Measurements from ENCODE around the gene PIAS4.

PIAS4 gene

GRCh38 chr19:3977242-3978143 lies 30.0 kb upstream of the PIAS4 start:
- DNase-seq (ENCODE audit: low spot score), result no peak

- DNase-seq (ENCODE audit: low spot score), result no peak
Observed at GRCh38 chr19:3978145-3978544, 29.4 kb upstream of the PIAS4 start.

GRCh38 chr19:3979289-3979673 lies 28.3 kb upstream of the PIAS4 start:
- no peak for DNase-seq (ENCODE audit: low spot score)

GRCh38 chr19:3979674-3980352 lies 27.7 kb upstream of the PIAS4 start:
- peak; percentile 0 for DNase-seq (ENCODE audit: low spot score)

- DNase-seq (ENCODE audit: low spot score), result no peak
Observed at GRCh38 chr19:3980353-3981251, 26.9 kb upstream of the PIAS4 start.

GRCh38 chr19:3981373-3981735 lies 26.2 kb upstream of the PIAS4 start:
- DNase-seq (ENCODE audit: low spot score), result no peak

GRCh38 chr19:3981736-3982681 lies 25.5 kb upstream of the PIAS4 start:
- DNase-seq (ENCODE audit: low spot score), result no peak

GRCh38 chr19:3982701-3983541 lies 24.6 kb upstream of the PIAS4 start:
- DNase-seq (ENCODE audit: low spot score), result no peak

GRCh38 chr19:3983542-3983914 lies 24.0 kb upstream of the PIAS4 start:
- no peak for DNase-seq (ENCODE audit: low spot score)

- peak; percentile 47 for DNase-seq (ENCODE audit: low spot score)
Observed at GRCh38 chr19:3983936-3984583, 23.5 kb upstream of the PIAS4 start.

- no peak for DNase-seq (ENCODE audit: low spot score)
Observed at GRCh38 chr19:3984584-3984907, 23.0 kb upstream of the PIAS4 start.

GRCh38 chr19:3984908-3985642 lies 22.5 kb upstream of the PIAS4 start, which contains the start of gene EEF2:
Gene EEF2 (minus strand): TSS chr19:3985463. CDS start chr19:3985380, 83 bp downstream.
- peak; percentile 93 for DNase-seq (ENCODE audit: low spot score)

GRCh38 chr19:3985643-3986259 lies 21.8 kb upstream of the PIAS4 start:
- DNase-seq (ENCODE audit: low spot score), result no peak

- peak; percentile 61 for DNase-seq (ENCODE audit: low spot score)
Observed at GRCh38 chr19:3986260-3987041, 21.1 kb upstream of the PIAS4 start.

- peak; percentile 89 for DNase-seq (ENCODE audit: low spot score)
Observed at GRCh38 chr19:3987619-3988371, 19.7 kb upstream of the PIAS4 start.

- no peak for DNase-seq (ENCODE audit: low spot score)
Observed at GRCh38 chr19:3990815-3991117, 16.8 kb upstream of the PIAS4 start.

- DNase-seq (ENCODE audit: low spot score), result no peak
Observed at GRCh38 chr19:3995607-3996006, 11.9 kb upstream of the PIAS4 start.
